OCI-LY3 (cell line): ENCODE measurements around the gene LAG3.

Experiments used
- CTCF ChIP-seq: fragments of 200-600, 300-600 bp; sonication (generic); IDR thresholded peaks from 2 replicates; pipeline ENCODE4 v1.5.1; 2014; ENCODE audit warnings: antibody characterized with exemption, low read length, low read depth
- EZH2phosphoT487 ChIP-seq: fragments of 200-600 bp; shearing (Covaris generic); IDR thresholded peaks from 2 replicates; pipeline ENCODE4 v1.6.1; 2018; ENCODE audit warnings: antibody characterized with exemption, mixed run types, low read depth

- no peak for TF ChIP-seq CTCF
- TF ChIP-seq EZH2phosphoT487 = no peak
Observed at GRCh38 chr12:6796576-6796975, 24.3 kb downstream of the LAG3 start.
